HEK293 (cell line): ENCODE results near the gene ELMO1.

Experiments
- CTCF ChIA-PET: fragments of 350-600 bp; formaldehyde crosslinking; extraction: SDS; loops from one replicate; lab custom pipeline; 2021; ENCODE audit warnings: antibody characterized with exemption; lab: Yijun Ruan, JAX
- POLR2A ChIA-PET: fragments of 300-600 bp; formaldehyde crosslinking; extraction: SDS; loops from one replicate; lab custom pipeline; 2020; ENCODE audit warnings: antibody characterized with exemption, inconsistent platforms; lab: Yijun Ruan, JAX
- H3K27ac ChIP-seq: fragments of 200-500 bp; sonication (Bioruptor generic); 2 replicates; pipeline ENCODE4 v1.5.1; 2014; ENCODE audit warnings: low read depth, low read length, control low read depth, inconsistent platforms; ENCODE audit errors: extremely low read depth
- H3K36me3 ChIP-seq, 2 experiments: fragments of 200-500 bp in 1 of 2; sonication (Bioruptor generic) in 1 of 2; 1 replicate in 1 of 2; 2 replicates in 1 of 2; pipeline ENCODE4 v1.5.1; 2014 to 2017; ENCODE audit warnings: inconsistent platforms in 2 of 2, low read length in 2 of 2; ENCODE audit not compliant: control insufficient read depth in 2 of 2, insufficient read depth in 1 of 2
- H3K4me1 ChIP-seq: fragments of 200-500 bp; sonication (Bioruptor generic); 2 replicates; pipeline ENCODE4 v1.5.1; 2014; ENCODE audit warnings: mild to moderate bottlenecking, low read length, inconsistent platforms; ENCODE audit not compliant: control insufficient read depth, insufficient read depth
- H3K4me3 ChIP-seq: 2 replicates; pipeline ENCODE4 v1.5.1; 2011; ENCODE audit warnings: low read depth, mild to moderate bottlenecking, control low read depth, low read length, moderate library complexity
- H3K9me3 ChIP-seq: fragments of 200-500 bp; sonication (Bioruptor generic); 2 replicates; pipeline ENCODE4 v1.5.1; 2014; ENCODE audit warnings: low read depth, low read length, inconsistent platforms; ENCODE audit not compliant: control insufficient read depth, insufficient read depth
- GLIS1 ChIP-seq: fragments of 450-650 bp; formaldehyde crosslinking; IDR thresholded peaks from 2 replicates; pipeline ENCODE4 v1.5.1; 2016; ENCODE audit warnings: missing biosample characterization, missing genetic modification characterization
- PBX3 ChIP-seq: sonication (generic); formaldehyde crosslinking; IDR thresholded peaks from 2 replicates; pipeline ENCODE4 v1.8.1; 2022; ENCODE audit warnings: mild to moderate bottlenecking, moderate library complexity, missing genetic modification reagents
- SP7 ChIP-seq: fragments of 450-650 bp; formaldehyde crosslinking; IDR thresholded peaks from 2 replicates; pipeline ENCODE4 v1.5.1; 2016; ENCODE audit warnings: missing biosample characterization, missing genetic modification characterization
- TSHZ1 ChIP-seq: fragments of 450-650 bp; formaldehyde crosslinking; IDR thresholded peaks from 2 replicates; pipeline ENCODE4 v1.5.1; 2016; ENCODE audit warnings: missing biosample characterization, missing genetic modification characterization, borderline replicate concordance
- ZBTB10 ChIP-seq: fragments of 450-650 bp; formaldehyde crosslinking; IDR thresholded peaks from 2 replicates; pipeline ENCODE4 v1.5.1; 2016; ENCODE audit warnings: missing biosample characterization, missing genetic modification characterization
- ZBTB26 ChIP-seq: fragments of 450-650 bp; formaldehyde crosslinking; optimal IDR thresholded peaks from 2 replicates; pipeline ENCODE3; 2016; ENCODE audit warnings: missing biosample characterization, mild to moderate bottlenecking, missing genetic modification characterization
- ZBTB7A ChIP-seq: fragments of 450-650 bp; formaldehyde crosslinking; IDR thresholded peaks from 2 replicates; pipeline ENCODE4 v1.5.1; 2016; ENCODE audit warnings: low read depth, missing biosample characterization, missing genetic modification characterization
- ZIC2 ChIP-seq: fragments of 450-650 bp; formaldehyde crosslinking; IDR thresholded peaks from 2 replicates; pipeline ENCODE4 v1.5.1; 2016; ENCODE audit warnings: missing biosample characterization, missing genetic modification characterization
- ZNF2 ChIP-seq: fragments of 450-650 bp; formaldehyde crosslinking; IDR thresholded peaks from 2 replicates; pipeline ENCODE4 v1.5.1; 2016; ENCODE audit warnings: missing biosample characterization, missing genetic modification characterization
- ZNF266 ChIP-seq: fragments of 450-650 bp; formaldehyde crosslinking; IDR thresholded peaks from 2 replicates; pipeline ENCODE4 v1.5.1; 2016; ENCODE audit warnings: missing biosample characterization, missing genetic modification characterization, low read depth
- ZNF426 ChIP-seq: fragments of 450-650 bp; formaldehyde crosslinking; IDR thresholded peaks from 2 replicates; pipeline ENCODE4 v1.5.1; 2017; ENCODE audit warnings: missing biosample characterization, missing genetic modification characterization, mild to moderate bottlenecking, inconsistent platforms, moderate library complexity
- ZNF561 ChIP-seq: fragments of 450-650 bp; IDR thresholded peaks from 2 replicates; pipeline ENCODE4 v1.5.1; 2018; ENCODE audit warnings: missing biosample characterization, missing genetic modification characterization, borderline replicate concordance
- ZNF621 ChIP-seq: fragments of 450-650 bp; formaldehyde crosslinking; IDR thresholded peaks from 2 replicates; pipeline ENCODE4 v1.5.1; 2017; ENCODE audit warnings: missing biosample characterization, missing genetic modification characterization
- ZNF664 ChIP-seq: fragments of 450-650 bp; formaldehyde crosslinking; IDR thresholded peaks from 2 replicates; pipeline ENCODE4 v1.5.1; 2016; ENCODE audit warnings: missing biosample characterization, missing genetic modification characterization

ELMO1 gene

GRCh38 chr7:37392673-37393017, 56.0 kb downstream of the ELMO1 start:
- no peak for TF ChIP-seq ZNF266
- peak; percentile 65 for TF ChIP-seq ZIC2 (tag by site-specific recombination)
- peak; percentile 92 for TF ChIP-seq GLIS1 (tag by site-specific recombination)
- Histone ChIP-seq H3K36me3 (no peaks in the 10 kb centered on the region), H3K4me1 (no peaks in the 10 kb centered on the region), H3K27ac (no peak overlapping the region), H3K9me3 (no peaks in the 10 kb centered on the region), H3K4me3 (no peak overlapping the region)
- ChIA-PET POLR2A (no interaction called here), CTCF (no interaction called here)

- TF ChIP-seq ZNF426 (tag by site-specific recombination) (no peak), SP7 (no peak), ZNF561 (tag by site-specific recombination) (no peak), ZNF664 (tag by site-specific recombination) (no peak), ZNF2 (tag by site-specific recombination) (no peak), PBX3 (no peak), TSHZ1 (no peak), ZNF621 (no peak)
- ChIA-PET POLR2A (no interaction called here), CTCF (interaction anchor here (0.7 kb wide), 1 partner anchor 1120 kb away, joined by 3 read pairs; no protein-coding TSS in a partner anchor)
- Histone ChIP-seq H3K9me3 (no peaks in the 10 kb centered on the region), H3K36me3 (no peaks in the 10 kb centered on the region), H3K4me1 (no peaks in the 10 kb centered on the region), H3K27ac (no peak overlapping the region), H3K4me3 (no peak overlapping the region)
Measured at GRCh38 chr7:37391791-37392672, 56.6 kb downstream of the ELMO1 start.

GRCh38 chr7:37390114-37390513, 58.5 kb downstream of the ELMO1 start:
- CTCF ChIA-PET: interaction anchor here (0.6 to 0.7 kb wide), 2 partner anchors 22 to 53 kb away, joined by 3 to 6 read pairs; no protein-coding TSS in a partner anchor
- H3K9me3 ChIP-seq: no peaks in the 10 kb centered on the region
- H3K27ac ChIP-seq: no peak overlapping the region
- POLR2A ChIA-PET: no interaction called here
- H3K4me3 ChIP-seq: no peak overlapping the region
- no peaks in the 10 kb centered on the region for H3K4me1 ChIP-seq
- TF ChIP-seq ZBTB7A (tag by site-specific recombination) (no peak), ZBTB26 (no peak), ZBTB10 (tag by site-specific recombination) (no peak)
- no peaks in the 10 kb centered on the region for H3K36me3 ChIP-seq
